SW 1271 (cell line): Measurements from ENCODE around the gene PTPRU.
A peak's percentile ranks its signal among the peaks of the same experiment; 100 is the strongest.

Source experiments
- DNase-seq, 2 experiments: peaks; one replicate each; lab custom pipeline; 2025; lab: John Stamatoyannopoulos, UW

PTPRU gene

GRCh38 chr1:29317916-29318530, 81.7 kb downstream of the PTPRU start:
- DNase-seq = no peak

- no peak for DNase-seq
Measured at GRCh38 chr1:29318724-29319123, 82.4 kb downstream of the PTPRU start.

DNA sequence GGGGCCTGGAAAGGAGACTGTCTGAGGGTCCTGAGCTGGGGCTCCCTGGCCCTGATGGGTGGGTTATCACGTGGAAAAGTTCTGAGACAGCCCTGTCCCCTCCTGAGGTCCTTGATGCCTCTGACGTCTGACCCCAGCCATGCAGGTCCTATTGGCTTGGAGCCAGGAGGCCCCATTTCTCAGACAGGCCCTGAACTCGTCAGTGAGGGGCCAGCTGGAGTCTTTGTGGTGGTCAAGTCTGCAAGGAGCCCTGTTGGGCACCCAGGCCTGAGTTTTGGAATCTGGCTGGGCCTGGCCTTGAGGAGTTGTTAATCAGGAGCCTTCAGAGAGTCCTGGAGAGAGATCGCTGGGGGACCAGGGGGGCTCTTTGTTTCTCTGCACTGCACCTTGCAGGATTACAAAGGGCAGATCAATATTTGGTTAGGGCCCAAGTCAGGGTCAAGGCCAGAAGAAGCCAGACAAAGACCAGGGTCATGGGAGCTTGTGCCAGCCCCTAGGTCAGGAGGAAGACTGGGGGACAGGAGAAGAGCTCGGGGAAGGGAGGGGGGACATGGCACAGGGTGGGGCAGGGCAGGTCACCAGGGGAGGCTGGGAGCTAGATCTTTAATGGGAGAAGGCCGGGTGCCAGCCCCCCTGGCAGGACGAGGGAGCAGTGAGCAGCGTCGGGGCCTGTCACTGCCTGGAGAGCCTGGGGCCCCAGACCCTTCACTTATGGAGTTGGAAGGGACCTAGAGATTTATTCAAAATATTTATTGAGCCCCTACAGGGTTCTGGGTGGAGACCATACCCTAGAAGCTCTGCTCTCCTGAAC, 83.2 kb downstream of the PTPRU start:
- no peak for DNase-seq

- DNase-seq = no peak
Measured at GRCh38 chr1:29320156-29320940, 84.0 kb downstream of the PTPRU start.

- no peak for DNase-seq
Measured at GRCh38 chr1:29321176-29321575, 84.9 kb downstream of the PTPRU start.

GRCh38 chr1:29322147-29322694, 85.9 kb downstream of the PTPRU start:
- DNase-seq = no peak

DNA sequence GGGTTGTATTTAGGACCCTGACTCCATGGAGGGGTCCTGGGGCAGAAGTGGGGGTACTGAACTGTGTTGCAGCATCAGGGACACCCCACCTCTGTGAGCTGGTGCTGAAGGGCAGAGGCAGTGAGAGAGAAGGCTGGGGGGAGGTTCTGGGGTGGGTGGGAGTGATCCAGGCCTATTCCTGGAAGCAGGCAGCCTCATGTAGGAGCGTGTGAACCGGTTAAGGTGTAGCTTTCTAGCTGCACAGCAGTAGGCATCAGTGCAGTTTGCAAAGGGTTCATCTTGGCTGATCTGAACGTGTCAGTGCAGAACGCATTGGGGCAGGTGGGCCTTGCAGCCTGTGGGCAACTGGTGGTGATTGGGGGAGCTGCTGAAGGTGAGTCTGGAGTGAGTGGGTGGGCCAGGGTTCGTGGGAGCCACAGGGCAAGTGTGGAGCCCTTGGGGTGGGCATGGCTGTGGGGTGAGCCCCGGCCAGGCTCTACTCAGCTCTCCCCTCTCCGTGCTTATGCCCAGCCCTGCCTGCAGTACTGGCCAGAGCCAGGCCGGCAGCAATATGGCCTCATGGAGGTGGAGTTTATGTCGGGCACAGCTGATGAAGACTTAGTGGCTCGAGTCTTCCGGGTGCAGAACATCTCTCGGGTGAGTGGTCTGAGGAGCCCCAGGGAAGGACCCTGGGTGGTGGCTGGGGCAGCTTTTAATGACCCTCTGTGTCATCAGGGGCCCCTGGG, 86.7 kb downstream of the PTPRU start:
- peak in 1 of 2 experiments; percentile 25 for DNase-seq

GRCh38 chr1:29323636-29324035, 87.3 kb downstream of the PTPRU start:
- DNase-seq = no peak

DNA sequence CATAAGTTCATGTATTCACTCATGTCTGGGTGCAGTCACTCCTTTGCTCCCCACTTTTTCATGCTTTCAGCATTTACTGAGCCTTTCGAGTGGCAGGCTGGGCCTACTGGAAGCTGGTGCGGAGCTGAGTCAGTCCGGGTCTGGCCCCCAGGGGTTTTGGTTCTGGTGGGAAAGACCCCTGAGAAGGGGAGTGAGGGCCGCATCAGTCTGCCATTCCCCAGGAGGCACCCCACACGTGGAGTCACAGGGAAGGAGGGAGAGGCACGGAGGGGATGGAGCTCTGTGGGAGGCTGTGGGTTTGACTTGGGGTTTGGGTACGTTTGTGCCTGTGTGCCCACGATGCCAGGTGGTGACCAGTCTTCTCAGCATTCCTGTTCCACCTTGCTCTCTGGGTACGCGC, 87.9 kb downstream of the PTPRU start:
- DNase-seq = no peak

- DNase-seq = no peak
Measured at GRCh38 chr1:29324771-29325351, 88.5 kb downstream of the PTPRU start.

GRCh38 chr1:29325675-29326074, 89.4 kb downstream of the PTPRU start:
- DNase-seq = no peak

- DNase-seq = no peak
Measured at GRCh38 chr1:29326123-29326522, 89.8 kb downstream of the PTPRU start.

DNA sequence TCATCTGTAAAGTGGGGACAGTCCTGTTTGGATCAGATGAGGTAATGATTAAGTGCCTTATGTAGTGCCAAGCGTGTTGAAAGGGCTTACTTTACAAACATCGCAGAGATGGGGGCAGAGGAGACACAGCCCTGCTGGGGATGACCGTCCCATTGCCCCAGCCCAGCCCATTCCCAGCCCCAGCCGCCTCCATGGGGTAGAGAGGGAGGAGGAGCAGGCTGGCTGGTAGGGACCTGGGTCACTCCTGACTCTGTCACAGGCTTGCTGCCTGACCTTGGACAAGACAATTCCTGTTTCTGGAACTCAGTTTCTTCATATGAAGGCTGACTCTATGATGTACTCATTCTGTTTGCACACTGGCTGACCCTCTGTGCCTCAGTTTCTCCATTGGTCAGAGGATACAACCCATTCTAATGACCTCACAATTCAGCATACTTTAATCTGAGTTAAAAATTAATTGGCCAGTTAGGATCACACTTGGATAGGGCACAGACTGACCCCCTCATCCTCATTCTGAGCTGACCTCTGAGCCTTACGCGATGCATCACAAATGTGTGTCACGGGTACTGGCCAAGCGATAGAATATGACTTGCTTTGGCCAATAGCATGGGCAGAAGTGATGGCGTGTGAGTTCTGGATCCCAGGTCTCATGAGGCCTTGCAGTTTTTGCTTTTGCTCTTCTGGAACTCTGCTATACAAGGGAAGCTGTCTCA, 91.1 kb downstream of the PTPRU start:
- DNase-seq = no peak

DNA sequence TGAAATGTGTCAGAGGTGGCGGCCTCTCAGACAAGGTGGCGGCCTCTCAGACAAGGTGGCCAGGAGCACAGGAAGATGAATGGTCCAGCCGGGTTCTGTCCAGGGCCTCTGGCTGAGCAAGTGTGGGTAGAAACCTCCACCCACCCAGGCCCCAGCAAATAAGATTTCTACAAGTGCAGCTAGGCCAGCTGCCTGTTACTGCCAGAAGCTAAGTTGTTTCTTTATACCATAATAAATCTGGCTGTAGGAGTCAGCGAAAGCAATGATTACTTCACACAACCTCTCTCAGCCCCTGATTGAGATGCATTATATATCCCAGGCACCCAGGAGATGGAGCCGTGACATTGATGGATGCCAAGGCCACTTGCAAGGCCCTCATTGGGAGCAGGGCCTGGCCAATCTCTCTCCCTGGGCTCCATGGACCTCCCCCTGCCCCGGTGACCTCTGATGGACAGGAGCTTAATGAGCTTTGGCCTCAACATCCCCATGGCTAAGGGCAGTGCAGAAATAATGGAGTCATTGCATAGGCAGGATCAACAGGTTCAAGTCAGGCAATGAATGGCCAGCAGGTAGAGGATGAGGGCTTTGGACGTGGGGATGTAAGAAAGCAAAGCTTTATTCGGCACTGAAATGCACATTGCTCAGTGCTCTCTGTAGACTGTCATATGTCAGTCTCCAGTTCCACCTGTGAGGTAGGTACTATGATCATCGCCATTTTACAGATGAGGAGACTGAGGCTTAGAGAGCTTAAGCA, 92.9 kb downstream of the PTPRU start:
- no peak for DNase-seq

DNA sequence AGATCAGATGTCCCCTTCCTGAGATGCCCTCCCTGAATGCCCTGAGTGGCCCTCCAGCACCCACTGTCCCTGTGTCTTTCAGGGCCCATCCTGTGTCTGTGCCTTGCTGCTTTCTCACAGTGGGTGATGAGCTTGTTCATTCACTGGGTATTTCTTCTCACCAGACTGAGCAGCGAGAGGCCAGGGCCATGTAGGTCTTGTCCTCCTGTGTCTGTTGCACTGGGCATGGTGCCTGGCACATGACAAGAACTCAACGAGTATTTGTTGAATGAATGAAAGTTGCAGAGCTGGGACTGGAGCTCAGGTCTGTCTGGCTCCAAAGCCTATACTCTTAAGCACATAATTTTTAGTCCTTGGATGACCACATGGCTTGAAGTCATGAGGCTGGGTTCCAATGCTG, 93.8 kb downstream of the PTPRU start:
- no peak for DNase-seq

GRCh38 chr1:29330856-29331255, 94.5 kb downstream of the PTPRU start:
- DNase-seq = no peak

GRCh38 chr1:29331309-29331708, 95.0 kb downstream of the PTPRU start:
- no peak for DNase-seq

DNA sequence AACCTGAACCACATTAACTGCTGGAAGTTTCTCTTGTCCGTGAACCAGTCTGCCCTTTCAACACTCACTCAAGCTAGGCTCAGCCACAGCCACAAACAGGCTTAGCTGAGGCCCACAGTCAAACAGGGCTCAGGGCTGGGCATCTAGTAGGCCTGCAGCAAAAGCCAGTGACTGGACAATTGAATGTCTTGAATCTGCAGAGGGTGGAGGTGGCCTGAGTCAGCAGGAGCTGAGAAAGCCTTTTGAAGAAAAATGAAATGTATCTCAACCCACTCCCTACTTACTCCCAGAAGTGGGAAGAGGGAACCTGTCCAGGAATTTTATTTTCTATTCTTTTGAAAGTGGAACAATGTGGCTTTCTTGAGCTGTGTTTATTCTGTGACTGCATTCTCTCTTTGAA, 95.4 kb downstream of the PTPRU start:
- DNase-seq = no peak

DNA sequence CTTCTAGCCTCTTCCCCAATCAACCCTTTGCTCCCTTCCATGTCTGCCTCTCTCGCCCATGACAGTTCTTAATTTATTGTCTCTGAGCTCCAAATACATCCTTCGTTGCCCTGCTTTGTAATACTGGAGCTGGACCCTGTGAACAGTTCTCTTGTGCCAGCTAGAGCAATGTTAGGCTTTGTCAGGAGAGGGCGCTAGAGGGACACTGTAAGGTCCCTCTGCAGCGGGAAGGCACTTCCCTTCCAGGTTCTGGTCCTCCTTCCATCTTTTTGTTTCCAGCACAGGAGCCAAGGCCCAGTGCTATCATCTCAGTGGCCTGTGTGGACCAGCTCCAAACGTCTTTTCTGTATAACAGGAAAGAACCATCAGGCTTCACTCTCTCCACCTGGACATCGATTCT, 95.9 kb downstream of the PTPRU start:
- DNase-seq = peak in 1 of 2 experiments; percentile 20

- no peak for DNase-seq
Measured at GRCh38 chr1:29333008-29333407, 96.7 kb downstream of the PTPRU start.
